ENCODE results near the gene WDR81. TPM values are rescaled to one million over a fixed set of nuclear protein-coding genes. Genes with fewer than 3 reads are reported as not detected.

The WDR81 gene
- total and polyA plus RNA-seq, 2 experiments from 2014 or later, result 3.5 to 14.5 TPM

DNA sequence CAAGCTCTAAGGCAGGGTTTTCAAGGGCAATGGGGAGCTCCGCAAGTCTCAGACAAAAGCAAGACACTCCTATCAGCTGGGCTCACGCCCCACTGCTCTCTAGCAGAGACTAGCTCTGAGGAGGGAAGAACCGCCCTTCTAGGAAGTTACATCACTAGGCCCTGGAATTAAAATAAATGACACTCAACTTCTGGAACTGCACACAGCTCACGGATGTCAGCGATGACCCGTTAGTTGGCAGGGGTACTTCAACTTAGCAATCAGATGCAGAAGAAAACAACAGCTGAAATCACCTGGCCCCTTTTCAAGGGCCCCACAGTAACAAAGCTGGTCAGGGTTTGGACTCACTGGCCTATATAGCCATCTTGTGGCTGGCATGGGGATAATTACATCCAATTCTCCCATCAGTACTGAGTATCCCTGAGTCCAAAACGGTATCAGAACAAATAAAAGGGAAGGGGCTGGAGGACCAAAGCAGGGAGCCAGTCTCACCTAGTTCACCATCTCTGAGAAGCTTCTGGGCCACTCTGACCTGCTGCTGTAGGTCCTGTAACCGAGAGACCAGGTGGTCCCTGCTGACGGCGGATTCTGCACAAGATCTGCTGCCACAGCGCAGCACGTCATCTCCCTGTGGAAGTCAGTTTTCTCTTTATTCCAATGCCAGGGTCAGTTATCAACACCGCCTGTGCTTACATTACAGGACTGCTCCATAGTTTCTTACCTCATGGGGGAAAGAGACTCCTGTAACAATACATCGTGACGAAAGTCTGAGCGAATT lies 59.5 kb downstream of the WDR81 start (continued):
- TF ChIP-seq ZNF462 (CRISPR knock-in tag; IDR thresholded peaks at IDR 0.05) (no peak), ETS1 (IDR thresholded peaks at IDR 0.05) (no peak), EZH2 (IDR thresholded peaks at IDR 0.05; ENCODE audit: low read depth, unreplicated experiment) (no peak), NANOG (IDR thresholded peaks at IDR 0.05; ENCODE audit: borderline replicate concordance) (no peak)

GRCh38 chr17:1785930-1786329 lies 61.4 kb downstream of the WDR81 start:
- Histone ChIP-seq H3K27me3 (ENCODE audit: insufficient read depth) (no peaks in the 10 kb centered on the region), H3F3A (replicated peaks; ENCODE audit: low read depth) (0 out of 2 replicates have a peak, but pooled peaks cover 3% of the 10 kb centered on the region), H2AFZ (no peak overlapping the region), H3K4me3 (no peak overlapping the region), H3K27ac (ENCODE audit: low read depth) (no peak overlapping the region), H3K9me2 (ENCODE audit: insufficient read depth) (no peaks in the 10 kb centered on the region), H3K36me3 (ENCODE audit: insufficient read depth) (peaks cover 13% of the 10 kb centered on the region), H3K4me2 (no peak overlapping the region), H3K4me1 (ENCODE audit: insufficient read depth) (no peaks in the 10 kb centered on the region), H3K79me2 (replicated peaks; ENCODE audit: insufficient read depth) (no peaks in the 10 kb centered on the region), H4K20me1 (replicated peaks; ENCODE audit: insufficient read depth) (peaks cover 6% of the 10 kb centered on the region)
- Mint-ChIP-seq H3K27ac (peak overlapping the region; percentile 78; the same call in 1 of the 2 replicates), H3K4me3 (no peak overlapping the region), H3K36me3 (ENCODE audit: low read depth) (peaks cover 57% of the 10 kb centered on the region), H3K9me3 (no peaks in the 10 kb centered on the region; the same call in 2 of the 3 replicates), H3K4me1 (no peaks in the 10 kb centered on the region), H3K27me3 (ENCODE audit: insufficient read depth, low read depth, poor library complexity) (peaks cover 10% of the 10 kb centered on the region)
- no peak for DNase-seq (ENCODE audit: low spot score)
- ATAC-seq, result no peak
- TF ChIP-seq ETS1 (IDR thresholded peaks at IDR 0.05) (no peak), EZH2phosphoT487 (IDR thresholded peaks at IDR 0.05; ENCODE audit: unreplicated experiment) (no peak), ZNF114 (CRISPR knock-in tag; IDR thresholded peaks at IDR 0.05) (no peak), ZNF331 (CRISPR knock-in tag; IDR thresholded peaks at IDR 0.05; ENCODE audit: low read depth) (no peak), NANOG (IDR thresholded peaks at IDR 0.05; ENCODE audit: borderline replicate concordance) (no peak), POLR2AphosphoS5 (IDR thresholded peaks at IDR 0.05; ENCODE audit: low read depth) (no peak), JUNB (IDR thresholded peaks at IDR 0.05; ENCODE audit: unreplicated experiment) (no peak), STAT1 (IDR thresholded peaks at IDR 0.05; ENCODE audit: unreplicated experiment) (no peak), CREB1 (CRISPR knock-in tag; IDR thresholded peaks at IDR 0.05; ENCODE audit: low read depth) (no peak)
- TF ChIP-seq, protein P1, sequence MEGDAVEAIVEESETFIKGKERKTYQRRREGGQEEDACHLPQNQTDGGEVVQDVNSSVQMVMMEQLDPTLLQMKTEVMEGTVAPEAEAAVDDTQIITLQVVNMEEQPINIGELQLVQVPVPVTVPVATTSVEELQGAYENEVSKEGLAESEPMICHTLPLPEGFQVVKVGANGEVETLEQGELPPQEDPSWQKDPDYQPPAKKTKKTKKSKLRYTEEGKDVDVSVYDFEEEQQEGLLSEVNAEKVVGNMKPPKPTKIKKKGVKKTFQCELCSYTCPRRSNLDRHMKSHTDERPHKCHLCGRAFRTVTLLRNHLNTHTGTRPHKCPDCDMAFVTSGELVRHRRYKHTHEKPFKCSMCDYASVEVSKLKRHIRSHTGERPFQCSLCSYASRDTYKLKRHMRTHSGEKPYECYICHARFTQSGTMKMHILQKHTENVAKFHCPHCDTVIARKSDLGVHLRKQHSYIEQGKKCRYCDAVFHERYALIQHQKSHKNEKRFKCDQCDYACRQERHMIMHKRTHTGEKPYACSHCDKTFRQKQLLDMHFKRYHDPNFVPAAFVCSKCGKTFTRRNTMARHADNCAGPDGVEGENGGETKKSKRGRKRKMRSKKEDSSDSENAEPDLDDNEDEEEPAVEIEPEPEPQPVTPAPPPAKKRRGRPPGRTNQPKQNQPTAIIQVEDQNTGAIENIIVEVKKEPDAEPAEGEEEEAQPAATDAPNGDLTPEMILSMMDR (conservative IDR thresholded peaks at IDR 0.05; ENCODE audit: low read depth in 2 of 2), result no peak
